ENCODE data around the gene PTBP1.
"Not testable (repeated sequence)": the region's sequence is repeated elsewhere in the genome, so short reads cannot be mapped to it uniquely, and the experiment has no call there.

The PTBP1 gene

GRCh38 chr19:844546-844971 lies 47.3 kb downstream of the PTBP1 start:
- Mint-ChIP-seq H3K9me3 (no peaks in the 10 kb centered on the region), H3K4me1 (peaks cover 10% of the 10 kb centered on the region), H3K27me3 (peaks cover 70% of the 10 kb centered on the region), H3K4me3 (peak overlapping the region; percentile 36 to 41), H3K27ac (peak overlapping the region in 1 of 2 donors; percentile 84)
- DNase-seq = no peak
- ATAC-seq = no peak

- ATAC-seq = no peak
Measured at GRCh38 chr19:845707-846521, 48.7 kb downstream of the PTBP1 start.

DNA sequence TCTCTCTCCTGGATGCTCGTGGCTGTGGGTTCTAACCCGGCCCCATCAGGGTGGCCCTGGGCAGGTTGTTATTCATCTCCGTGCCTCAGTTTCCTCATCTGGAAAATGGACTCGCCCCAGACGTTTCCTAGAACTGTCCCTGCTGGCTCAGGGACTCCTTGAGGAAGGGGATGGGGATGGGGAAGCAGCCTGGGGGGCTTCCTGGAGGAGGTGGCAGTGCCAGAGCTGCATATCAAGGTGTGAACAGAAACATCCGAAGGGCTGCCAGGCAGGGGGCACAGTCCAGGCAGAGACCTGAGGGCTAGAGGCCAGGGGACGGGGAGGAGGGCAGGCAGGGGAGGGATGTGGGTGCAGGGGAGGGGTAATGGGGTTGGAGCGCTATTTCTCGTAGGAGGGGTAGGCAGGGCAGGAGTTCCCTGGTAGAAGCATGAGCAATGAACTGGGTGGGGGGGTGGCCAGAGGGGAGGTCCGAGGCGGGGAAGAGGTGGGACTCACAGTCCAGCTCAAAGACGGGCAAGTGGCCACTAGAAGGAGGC lies 51.2 kb downstream of the PTBP1 start:
- H3K27me3 Mint-ChIP-seq = peaks cover 89% of the 10 kb centered on the region
- no peak overlapping the region for H3K27ac Mint-ChIP-seq
- H3K4me3 Mint-ChIP-seq = no peak overlapping the region
- DNase-seq (no peak), ATAC-seq (no peak)
- peaks cover 6% of the 10 kb centered on the region for H3K4me1 Mint-ChIP-seq
- H3K9me3 Mint-ChIP-seq = no peaks in the 10 kb centered on the region

More at GRCh38 chr19:845707-846521, 48.7 kb downstream of the PTBP1 start:
- Mint-ChIP-seq H3K4me3 (no peak overlapping the region), H3K4me1 (peaks cover 10% of the 10 kb centered on the region), H3K9me3 (no peaks in the 10 kb centered on the region), H3K27ac (no peak overlapping the region), H3K27me3 (peaks cover 83% of the 10 kb centered on the region)
- no peak for DNase-seq

GRCh38 chr19:849195-849594 lies 51.9 kb downstream of the PTBP1 start:
- ATAC-seq, H3K4me3 Mint-ChIP-seq, H3K27ac Mint-ChIP-seq, DNase-seq, H3K9me3 Mint-ChIP-seq, H3K4me1 Mint-ChIP-seq: not testable (repeated sequence)
- peaks cover 82% of the 10 kb centered on the region for H3K27me3 Mint-ChIP-seq

GRCh38 chr19:850221-850978 lies 53.1 kb downstream of the PTBP1 start:
- Mint-ChIP-seq H3K27ac (no peak overlapping the region), H3K4me1 (no peaks in the 10 kb centered on the region), H3K9me3 (no peaks in the 10 kb centered on the region), H3K27me3 (peaks cover 70% of the 10 kb centered on the region), H3K4me3 (no peak overlapping the region)
- ATAC-seq (peak; percentile 52), DNase-seq (no peak)

GRCh38 chr19:850979-851335 lies 53.7 kb downstream of the PTBP1 start:
- Mint-ChIP-seq H3K27me3 (peaks cover 68% of the 10 kb centered on the region), H3K4me1 (no peaks in the 10 kb centered on the region), H3K9me3 (no peaks in the 10 kb centered on the region), H3K4me3 (no peak overlapping the region), H3K27ac (no peak overlapping the region)
- DNase-seq (no peak), ATAC-seq (no peak)

GRCh38 chr19:852136-853013 lies 55.1 kb downstream of the PTBP1 start, which contains the start of gene ELANE:
TSS of gene ELANE (plus strand) at chr19:852303. CDS start at chr19:852329, 26 bp downstream.
- Mint-ChIP-seq H3K27ac (peak within 1 kb of the TSS in 1 of 2 donors; percentile 54), H3K4me3 (no peak within 1 kb of the TSS), H3K4me1 (no peaks in the 10 kb centered on the region), H3K9me3 (no peaks in the 10 kb centered on the region), H3K27me3 (peaks cover 59% of the 10 kb centered on the region)
- ATAC-seq = peak; percentile 31
- DNase-seq = no peak

- ATAC-seq (peak; percentile 11), DNase-seq (no peak)
- Mint-ChIP-seq H3K27me3 (peaks cover 59% of the 10 kb centered on the region), H3K4me1 (no peaks in the 10 kb centered on the region), H3K27ac (no peak overlapping the region), H3K4me3 (no peak overlapping the region), H3K9me3 (no peaks in the 10 kb centered on the region)
Measured at GRCh38 chr19:853014-853585, 55.8 kb downstream of the PTBP1 start.

DNA sequence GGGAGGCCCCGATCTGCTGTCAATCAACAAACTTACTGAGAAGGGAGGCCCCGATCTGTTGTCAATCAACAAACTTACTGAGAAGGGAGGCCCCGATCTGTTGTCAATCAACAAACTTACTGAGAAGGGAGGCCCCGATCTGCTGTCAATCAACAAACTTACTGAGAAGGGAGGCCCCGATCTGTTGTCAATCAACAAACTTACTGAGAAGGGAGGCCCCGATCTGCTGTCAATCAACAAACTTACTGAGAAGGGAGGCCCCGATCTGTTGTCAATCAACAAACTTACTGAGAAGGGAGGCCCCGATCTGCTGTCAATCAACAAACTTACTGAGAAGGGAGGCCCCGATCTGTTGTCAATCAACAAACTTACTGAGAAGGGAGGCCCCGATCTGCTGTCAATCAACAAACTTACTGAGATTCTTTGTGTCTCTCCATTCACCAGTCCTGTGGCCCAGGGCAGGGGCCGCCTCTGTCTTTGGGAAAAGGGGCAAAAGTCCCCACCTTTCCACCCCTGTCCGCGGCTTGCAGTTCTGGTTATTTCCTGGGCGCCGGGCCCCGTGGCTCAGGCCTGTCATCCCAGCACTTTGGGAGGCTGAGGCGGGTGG lies 56.5 kb downstream of the PTBP1 start:
- H3K9me3 Mint-ChIP-seq, H3K4me3 Mint-ChIP-seq, ATAC-seq, H3K27ac Mint-ChIP-seq, H3K4me1 Mint-ChIP-seq, DNase-seq: not testable (repeated sequence)
- H3K27me3 Mint-ChIP-seq = peaks cover 59% of the 10 kb centered on the region

DNA sequence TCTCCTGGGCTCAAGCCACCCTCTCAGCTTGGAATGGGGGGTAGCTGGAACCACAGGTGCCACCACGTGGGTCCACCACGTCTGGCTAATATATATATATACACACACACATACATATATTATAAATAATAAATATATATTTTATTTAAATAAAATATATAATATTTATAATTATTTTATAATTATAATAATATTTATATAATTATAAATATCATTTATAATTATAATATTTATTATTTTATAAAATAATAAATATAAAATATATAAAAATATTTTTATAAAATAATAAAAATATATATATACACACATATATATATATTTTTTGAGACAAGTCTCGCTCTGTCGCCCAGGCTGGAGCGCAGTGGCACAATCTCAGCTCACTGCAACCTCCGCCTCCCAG lies 57.3 kb downstream of the PTBP1 start:
- Mint-ChIP-seq H3K4me1 (peaks cover 1% of the 10 kb centered on the region), H3K9me3 (no peaks in the 10 kb centered on the region), H3K4me3 (no peak overlapping the region), H3K27me3 (peaks cover 60% of the 10 kb centered on the region), H3K27ac (no peak overlapping the region)
- ATAC-seq (no peak), DNase-seq (no peak)

- Mint-ChIP-seq H3K4me3 (no peak overlapping the region), H3K4me1 (peaks cover 7% of the 10 kb centered on the region), H3K9me3 (no peaks in the 10 kb centered on the region), H3K27ac (no peak overlapping the region), H3K27me3 (peaks cover 60% of the 10 kb centered on the region)
- ATAC-seq (no peak), DNase-seq (no peak)
Measured at GRCh38 chr19:855142-855541, 57.9 kb downstream of the PTBP1 start.

DNA sequence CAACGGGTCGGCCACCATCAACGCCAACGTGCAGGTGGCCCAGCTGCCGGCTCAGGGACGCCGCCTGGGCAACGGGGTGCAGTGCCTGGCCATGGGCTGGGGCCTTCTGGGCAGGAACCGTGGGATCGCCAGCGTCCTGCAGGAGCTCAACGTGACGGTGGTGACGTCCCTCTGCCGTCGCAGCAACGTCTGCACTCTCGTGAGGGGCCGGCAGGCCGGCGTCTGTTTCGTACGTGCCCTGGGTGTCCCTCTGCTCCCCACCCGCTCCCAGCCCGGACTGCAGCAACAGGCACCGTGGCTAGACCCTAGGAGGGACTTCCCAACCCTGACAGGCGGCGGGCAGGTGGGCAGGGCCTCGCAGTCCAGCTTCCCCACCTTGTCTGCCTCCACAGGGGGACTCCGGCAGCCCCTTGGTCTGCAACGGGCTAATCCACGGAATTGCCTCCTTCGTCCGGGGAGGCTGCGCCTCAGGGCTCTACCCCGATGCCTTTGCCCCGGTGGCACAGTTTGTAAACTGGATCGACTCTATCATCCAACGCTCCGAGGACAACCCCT lies 58.4 kb downstream of the PTBP1 start:
- peaks cover 7% of the 10 kb centered on the region for H3K4me1 Mint-ChIP-seq

GRCh38 chr19:858284-858683 lies 61.0 kb downstream of the PTBP1 start:
- Mint-ChIP-seq H3K4me1 (peaks cover 22% of the 10 kb centered on the region), H3K4me3 (no peak overlapping the region), H3K9me3 (no peaks in the 10 kb centered on the region), H3K27ac (no peak overlapping the region), H3K27me3 (peaks cover 55% of the 10 kb centered on the region)
- DNase-seq (no peak), ATAC-seq (no peak)

More for the DNA sequence above, 58.4 kb downstream of the PTBP1 start:
- no peak for DNase-seq
- Mint-ChIP-seq H3K9me3 (no peaks in the 10 kb centered on the region), H3K4me3 (no peak overlapping the region), H3K27me3 (peaks cover 60% of the 10 kb centered on the region), H3K27ac (no peak overlapping the region)
- ATAC-seq = peak; percentile 17
